Large intestine (tissue), 3 donors: ENCODE data around the gene MT2A. TPM values are rescaled to one million over a fixed set of nuclear protein-coding genes. Genes with fewer than 3 reads are reported as not detected.
A peak's percentile ranks its signal among the peaks of the same experiment; 100 is the strongest.
"Not testable (repeated sequence)": the region's sequence is repeated elsewhere in the genome, so short reads cannot be mapped to it uniquely, and the experiment has no call there.

Experiments used
- DNase-seq, 2 donors: peaks; one replicate each; pipeline versions ENCODE4 v3.0.0 to v3.0.0-alpha.2; 2013
- H3K27ac ChIP-seq: one replicate; pipeline ENCODE4 v1.5.1; 2013; ENCODE audit warnings: low read length
- H3K27me3 ChIP-seq: 2 replicates; pipeline ENCODE4 v1.6.1; 2013; ENCODE audit warnings: low read length; ENCODE audit not compliant: control insufficient read depth, insufficient read depth
- H3K36me3 ChIP-seq: 2 replicates; pipeline ENCODE4 v1.6.1; 2013; ENCODE audit warnings: low read length; ENCODE audit not compliant: control insufficient read depth, insufficient read depth
- H3K4me1 ChIP-seq: one replicate; pipeline ENCODE4 v1.6.1; 2013; ENCODE audit warnings: low read length; ENCODE audit not compliant: control insufficient read depth, insufficient read depth
- H3K4me3 ChIP-seq: one replicate; pipeline ENCODE4 v1.5.1; 2013; ENCODE audit warnings: low read length
- H3K9me3 ChIP-seq: one replicate; pipeline ENCODE4 v1.6.1; 2013; ENCODE audit warnings: mild to moderate bottlenecking, low read depth, low read length, moderate library complexity; ENCODE audit not compliant: control insufficient read depth
- WGBS: methylation state at CpG from one replicate; pipeline ENCODE4 v1.1.5; 2013; ENCODE audit warnings: low lambda C conversion rate; ENCODE audit not compliant: insufficient coverage; 5-methylcytosine and 5-hydroxymethylcytosine counted together
- polyA plus RNA-seq: library from polyadenylated mRNA; unstranded; fragments of 120-200 nt; gene quantifications from one replicate; pipeline ENCODE4 v1.2.1, GENCODE V29; 2013

Gene MT2A
- polyA plus RNA-seq, 1 donor, result 115 TPM

- Histone ChIP-seq H3K4me3 (peak overlapping the region; percentile 27), H3K27ac (no peak overlapping the region), H3K36me3 (no peaks in the 10 kb centered on the region), H3K27me3 (peaks cover 22% of the 10 kb centered on the region), H3K4me1 (peaks cover 3% of the 10 kb centered on the region), H3K9me3 (no peaks in the 10 kb centered on the region)
- peak; percentile 51 to 74 for DNase-seq
- no CpG with 5 or more reads among the region's 41 CpGs for WGBS
Measured at GRCh38 chr16:56617212-56618085, 9.1 kb downstream of the MT2A start.

DNA sequence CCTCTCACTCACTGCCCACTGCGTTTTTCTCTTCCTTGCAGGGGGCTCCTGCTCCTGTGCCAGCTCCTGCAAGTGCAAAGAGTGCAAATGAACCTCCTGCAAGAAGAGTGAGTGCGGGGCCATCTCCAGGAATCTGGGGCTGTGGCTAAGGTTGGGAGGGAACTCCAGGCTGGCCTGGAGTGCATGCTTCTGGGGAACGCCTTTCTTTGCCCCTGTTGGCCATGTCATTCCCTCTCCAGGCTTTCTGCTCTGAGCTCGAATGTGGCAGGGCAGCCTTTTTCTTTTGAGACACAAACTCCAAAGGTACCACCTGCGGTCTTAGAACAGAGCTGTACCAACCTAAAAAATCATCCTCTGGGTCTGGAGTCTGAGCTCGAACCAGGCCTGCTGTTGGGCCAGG, 9.8 kb downstream of the MT2A start:
- Histone ChIP-seq H3K4me3 (no peak overlapping the region), H3K9me3 (no peaks in the 10 kb centered on the region), H3K4me1 (peaks cover 3% of the 10 kb centered on the region), H3K36me3 (no peaks in the 10 kb centered on the region), H3K27ac (no peak overlapping the region), H3K27me3 (peaks cover 22% of the 10 kb centered on the region)
- no CpG with 5 or more reads among the region's 6 CpGs for WGBS
- no peak for DNase-seq

DNA sequence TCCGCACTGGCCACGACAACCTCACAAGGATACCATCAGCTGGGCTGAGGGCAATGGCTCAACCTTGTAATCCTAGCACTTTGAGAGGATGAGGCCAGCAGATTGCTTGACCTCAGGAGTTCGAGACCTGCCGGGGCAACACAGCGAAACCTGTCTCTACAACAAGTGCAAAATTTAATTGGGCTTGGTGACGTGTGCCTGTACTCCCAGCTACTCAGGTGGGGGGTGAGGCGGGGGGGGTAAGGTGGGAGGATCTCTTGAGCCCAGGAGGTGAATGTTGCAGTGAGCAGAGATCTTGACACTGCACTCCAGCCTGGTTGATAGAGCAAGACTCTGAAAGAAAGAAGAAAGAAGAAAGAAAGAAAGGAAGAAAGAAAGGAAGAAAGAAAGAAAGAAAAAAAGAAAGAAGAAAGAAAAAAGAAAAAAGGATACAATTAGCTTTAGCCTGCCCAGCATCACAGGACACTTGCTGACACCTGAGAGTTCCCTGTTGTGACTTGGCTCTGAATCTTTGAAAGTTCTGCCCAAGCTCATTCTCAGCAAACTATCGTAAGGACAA, 12.0 kb downstream of the MT2A start:
- WGBS, result no CpG with 5 or more reads among the region's 8 CpGs

DNA sequence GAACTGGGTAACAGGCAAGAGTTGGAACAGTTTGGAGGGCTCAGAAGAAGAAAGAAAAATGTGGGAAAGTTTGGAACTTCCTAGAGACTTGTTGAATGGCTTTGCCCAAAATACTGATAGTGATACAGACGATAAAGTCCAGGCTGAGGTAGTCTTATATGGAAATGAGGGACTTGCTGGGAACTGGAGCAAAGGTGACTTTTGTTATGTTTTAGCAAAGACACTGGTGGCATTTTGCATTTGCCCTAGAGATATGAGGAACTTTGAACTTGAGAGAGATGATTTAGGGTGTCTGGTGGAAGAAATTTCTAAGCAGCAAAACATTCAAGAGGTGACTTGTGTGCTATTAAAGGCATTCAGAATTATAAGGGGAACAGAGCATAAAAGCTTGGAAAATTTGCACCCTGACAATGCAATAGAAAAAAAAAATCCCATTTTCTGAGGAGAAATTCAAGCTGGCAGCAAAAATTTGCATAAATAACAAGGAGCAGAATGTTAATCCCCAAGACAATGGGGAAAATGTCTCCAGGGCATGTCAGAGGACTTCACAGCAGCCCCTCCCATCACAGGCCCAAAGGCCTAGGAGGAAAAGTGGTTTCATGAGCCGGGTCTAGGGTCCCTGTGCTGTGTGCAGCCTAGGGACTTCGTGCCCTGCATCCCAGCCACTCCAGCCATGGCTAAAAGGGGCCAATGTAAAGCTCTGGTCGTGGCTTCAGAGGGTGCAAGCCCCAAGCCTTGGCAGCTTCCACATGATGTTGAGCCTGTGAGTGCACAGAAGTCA, 13.5 kb downstream of the MT2A start:
- not testable (repeated sequence) for H3K4me1 ChIP-seq, H3K36me3 ChIP-seq, H3K9me3 ChIP-seq, DNase-seq, H3K27ac ChIP-seq, H3K4me3 ChIP-seq
- no CpG with 5 or more reads among the region's 4 CpGs for WGBS
- H3K27me3 ChIP-seq, result peaks cover 32% of the 10 kb centered on the region

More for the DNA sequence above, 12.0 kb downstream of the MT2A start:
- H3K36me3 ChIP-seq, result no peaks in the 10 kb centered on the region
- H3K27ac ChIP-seq, result no peak overlapping the region
- peaks cover 3% of the 10 kb centered on the region for H3K4me1 ChIP-seq
- no peak for DNase-seq
- peaks cover 24% of the 10 kb centered on the region for H3K27me3 ChIP-seq
- H3K4me3 ChIP-seq, result no peak overlapping the region
- no peaks in the 10 kb centered on the region for H3K9me3 ChIP-seq

- H3K27ac ChIP-seq, DNase-seq, H3K36me3 ChIP-seq, H3K9me3 ChIP-seq, H3K4me3 ChIP-seq: not testable (repeated sequence)
- peaks cover 11% of the 10 kb centered on the region for H3K4me1 ChIP-seq
- WGBS, result no CpG with 5 or more reads among the region's 5 CpGs
- H3K27me3 ChIP-seq, result peaks cover 21% of the 10 kb centered on the region
Measured at GRCh38 chr16:56623184-56623583, 14.8 kb downstream of the MT2A start.

GRCh38 chr16:56623637-56624036, 15.3 kb downstream of the MT2A start:
- H3K4me3 ChIP-seq, result no peak overlapping the region
- no peak for DNase-seq
- H3K27ac ChIP-seq, result no peak overlapping the region
- H3K4me1 ChIP-seq, result peaks cover 11% of the 10 kb centered on the region
- WGBS, result no CpG with 5 or more reads among the region's 2 CpGs
- H3K9me3 ChIP-seq, result no peaks in the 10 kb centered on the region
- peaks cover 19% of the 10 kb centered on the region for H3K27me3 ChIP-seq
- no peaks in the 10 kb centered on the region for H3K36me3 ChIP-seq

GRCh38 chr16:56625140-56625942, 17.0 kb downstream of the MT2A start, which contains the start of gene MT1E:
MT1E (plus strand) TSS chr16:56625781; CDS start chr16:56625852, 71 bp downstream.
- Histone ChIP-seq H3K4me1 (peaks cover 11% of the 10 kb centered on the region), H3K27ac (peak within 1 kb of the TSS; percentile 86), H3K9me3 (no peaks in the 10 kb centered on the region), H3K4me3 (peak within 1 kb of the TSS; percentile 79), H3K27me3 (peaks cover 23% of the 10 kb centered on the region), H3K36me3 (no peaks in the 10 kb centered on the region)
- peak; percentile 84 to 88 for DNase-seq
- no CpG with 5 or more reads among the region's 62 CpGs for WGBS

- H3K36me3 ChIP-seq, result no peaks in the 10 kb centered on the region
- WGBS, result no CpG with 5 or more reads among the region's 16 CpGs
- H3K4me1 ChIP-seq, result peaks cover 10% of the 10 kb centered on the region
- peak overlapping the region; percentile 79 for H3K4me3 ChIP-seq
- H3K9me3 ChIP-seq, result no peaks in the 10 kb centered on the region
- H3K27me3 ChIP-seq, result peaks cover 26% of the 10 kb centered on the region
- DNase-seq, result no peak
- peak overlapping the region; percentile 86 for H3K27ac ChIP-seq
Measured at GRCh38 chr16:56625943-56626654, 17.7 kb downstream of the MT2A start.

DNA sequence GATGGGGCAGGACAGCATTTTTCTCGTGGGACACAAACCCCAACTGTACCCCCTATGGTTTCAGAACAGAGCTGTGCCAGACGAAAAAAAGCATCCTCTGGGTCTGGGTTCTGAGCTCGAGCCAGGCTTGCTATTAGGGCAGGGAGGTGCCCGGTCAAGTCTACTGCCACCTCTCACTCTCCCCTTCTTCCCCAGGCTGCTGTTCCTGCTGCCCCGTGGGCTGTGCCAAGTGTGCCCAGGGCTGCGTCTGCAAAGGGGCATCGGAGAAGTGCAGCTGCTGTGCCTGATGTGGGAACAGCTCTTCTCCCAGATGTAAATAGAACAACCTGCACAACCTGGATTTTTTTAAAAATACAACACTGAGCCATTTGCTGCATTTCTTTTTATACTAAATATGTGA, 18.3 kb downstream of the MT2A start:
- no CpG with 5 or more reads among the region's 7 CpGs for whole genome bisulfite sequencing
- no peaks in the 10 kb centered on the region for H3K9me3 ChIP-seq
- no peak for DNase-seq
- H3K27me3 ChIP-seq, result peaks cover 31% of the 10 kb centered on the region
- peaks cover 7% of the 10 kb centered on the region for H3K4me1 ChIP-seq
- peak overlapping the region; percentile 79 for H3K4me3 ChIP-seq
- no peak overlapping the region for H3K27ac ChIP-seq
- H3K36me3 ChIP-seq, result no peaks in the 10 kb centered on the region
